GM18907 (cell line): ENCODE measurements around the gene KCNJ5.

ENCODE experiments used
- ATAC-seq: cut with Tn5 transposase; IDR thresholded peaks from one replicate; pipeline ENCODE4 v1.9.1; 2021; ENCODE audit warnings: mild to moderate bottlenecking, moderate library complexity; ENCODE audit not compliant: unreplicated experiment

KCNJ5 gene

GRCh38 chr11:128946648-128947047 is 55.5 kb downstream of the KCNJ5 start:
- no peak for ATAC-seq

- ATAC-seq = no peak
Measured at GRCh38 chr11:128947773-128948172, 56.6 kb downstream of the KCNJ5 start.

- no peak for ATAC-seq
Measured at GRCh38 chr11:128948583-128948982, 57.4 kb downstream of the KCNJ5 start.

- ATAC-seq = no peak
Measured at GRCh38 chr11:128949791-128950454, 58.8 kb downstream of the KCNJ5 start.

GRCh38 chr11:128953151-128953550 is 62.0 kb downstream of the KCNJ5 start:
- ATAC-seq = no peak

- ATAC-seq = no peak
Measured at GRCh38 chr11:128955636-128956035, 64.5 kb downstream of the KCNJ5 start.

GRCh38 chr11:128956401-128957201 is 65.4 kb downstream of the KCNJ5 start:
- no peak for ATAC-seq

GRCh38 chr11:128957202-128957482 is 66.0 kb downstream of the KCNJ5 start:
- ATAC-seq = no peak

- ATAC-seq = no peak
Measured at GRCh38 chr11:128961645-128962044, 70.5 kb downstream of the KCNJ5 start.

- ATAC-seq = no peak
Measured at GRCh38 chr11:128962896-128963295, 71.7 kb downstream of the KCNJ5 start.

GRCh38 chr11:128963744-128964325 is 72.7 kb downstream of the KCNJ5 start:
- peak; percentile 44 for ATAC-seq

- no peak for ATAC-seq
Measured at GRCh38 chr11:128964463-128964930, 73.3 kb downstream of the KCNJ5 start.

GRCh38 chr11:128965485-128965884 is 74.3 kb downstream of the KCNJ5 start:
- peak; percentile 97 for ATAC-seq

- no peak for ATAC-seq
Measured at GRCh38 chr11:128967578-128967977, 76.4 kb downstream of the KCNJ5 start.

- ATAC-seq = no peak
Measured at GRCh38 chr11:128968916-128969315, 77.8 kb downstream of the KCNJ5 start.
